GM12892 (cell line): ENCODE results near the gene MED14. TPM values are rescaled to one million over a fixed set of nuclear protein-coding genes. Genes with fewer than 3 reads are reported as not detected.
"Not testable (repeated sequence)": the region's sequence is repeated elsewhere in the genome, so short reads cannot be mapped to it uniquely, and the experiment has no call there.

Source experiments
- DNase-seq: peaks from one replicate; pipeline ENCODE4 v3.0.0; 2011; ENCODE audit not compliant: insufficient read length
- FAIRE-seq: peaks from 2 replicates; lab custom pipeline; 2011; peaks lifted over from hg19 to GRCh38; lab: Jason Lieb, UNC
- POLR2A ChIP-seq: IDR thresholded peaks from 2 replicates; pipeline ENCODE4 v1.6.1; 2011; ENCODE audit warnings: low read depth, low read length, control low read depth
- POLR2AphosphoS5 ChIP-seq: IDR thresholded peaks from 2 replicates; pipeline ENCODE4 v1.6.1; 2011; ENCODE audit warnings: low read depth, low read length, control low read depth
- TAF1 ChIP-seq: IDR thresholded peaks from 2 replicates; pipeline ENCODE4 v1.6.1; 2011; ENCODE audit warnings: low read depth, mild to moderate bottlenecking, control low read depth, low read length, borderline replicate concordance
- polyA plus RNA-seq: library from polyadenylated mRNA; unstranded; fragments of >200 nt; gene quantifications from one replicate; pipeline ENCODE4 v1.2.1, GENCODE V29; 2012; ENCODE audit warnings: missing spikeins, inconsistent platforms; ENCODE audit not compliant: missing spikeins

The MED14 gene
- 29.4 TPM for polyA plus RNA-seq

- peak; percentile 100 for FAIRE-seq
- TF ChIP-seq POLR2A (peak; percentile 87), POLR2AphosphoS5 (peak; percentile 85), TAF1 (peak; percentile 23; the same call in 1 of the 2 replicates)
- DNase-seq: peak; percentile 59
These were observed at the start of gene MED14 for GRCh38 chrX:40735325-40736169. TSS of gene MED14 (minus strand) at chrX:40735542. CDS start at chrX:40735412, 130 bp downstream.

- FAIRE-seq (no peak), DNase-seq (no peak)
- TF ChIP-seq TAF1 (no peak), POLR2A (no peak), POLR2AphosphoS5 (no peak)
These were observed 49.3 kb upstream of the MED14 start for GRCh38 chrX:40784516-40785151.

- not testable (repeated sequence) for DNase-seq, FAIRE-seq
These were observed 47.4 kb upstream of the MED14 start for GRCh38 chrX:40782644-40783259.

- DNase-seq: no peak
- FAIRE-seq: no peak
- TF ChIP-seq TAF1: no peak
- no peak for TF ChIP-seq POLR2A
- TF ChIP-seq POLR2AphosphoS5: no peak
These were observed 45.6 kb upstream of the MED14 start for GRCh38 chrX:40780951-40781350.

GRCh38 chrX:40780082-40780481 lies 44.7 kb upstream of the MED14 start:
- no peak for TF ChIP-seq POLR2AphosphoS5
- no peak for TF ChIP-seq POLR2A
- TF ChIP-seq TAF1: no peak
- DNase-seq: no peak
- no peak for FAIRE-seq

GRCh38 chrX:40778861-40779575 lies 43.7 kb upstream of the MED14 start:
- no peak for FAIRE-seq
- TF ChIP-seq TAF1 (no peak), POLR2A (no peak), POLR2AphosphoS5 (no peak)

GRCh38 chrX:40773809-40774208 lies 38.5 kb upstream of the MED14 start:
- TF ChIP-seq TAF1 (no peak), POLR2A (no peak), POLR2AphosphoS5 (no peak)
- FAIRE-seq (no peak), DNase-seq (no peak)

More at GRCh38 chrX:40778861-40779575, 43.7 kb upstream of the MED14 start:
- DNase-seq: no peak

- FAIRE-seq (peak; percentile 54), DNase-seq (no peak)
- TF ChIP-seq POLR2AphosphoS5 (no peak), TAF1 (no peak), POLR2A (no peak)
These were observed 37.8 kb upstream of the MED14 start for GRCh38 chrX:40773188-40773587.

GRCh38 chrX:40772290-40772689 lies 36.9 kb upstream of the MED14 start:
- TF ChIP-seq TAF1 (no peak), POLR2AphosphoS5 (no peak), POLR2A (no peak)
- DNase-seq (no peak), FAIRE-seq (no peak)

GRCh38 chrX:40761762-40762161 lies 26.4 kb upstream of the MED14 start:
- no peak for TF ChIP-seq POLR2AphosphoS5
- TF ChIP-seq POLR2A: no peak
- TF ChIP-seq TAF1: no peak
- DNase-seq: no peak
- no peak for FAIRE-seq

- peak; percentile 38 for FAIRE-seq
- TF ChIP-seq POLR2AphosphoS5 (no peak), TAF1 (no peak), POLR2A (no peak)
- no peak for DNase-seq
These were observed 24.0 kb upstream of the MED14 start for GRCh38 chrX:40759374-40759773.
